ENCODE data around the gene EIF2B4. TPM values are rescaled to one million over a fixed set of nuclear protein-coding genes. Genes with fewer than 3 reads are reported as not detected.

Gene EIF2B4
- total and polyA plus RNA-seq, 9 of the 15 experiments (the other 6 are each of a cell fraction or from before 2014, with no cell fraction given) = 29.7 to 80.3 (median 58.9) TPM

- TF ChIP-seq, protein P1, sequence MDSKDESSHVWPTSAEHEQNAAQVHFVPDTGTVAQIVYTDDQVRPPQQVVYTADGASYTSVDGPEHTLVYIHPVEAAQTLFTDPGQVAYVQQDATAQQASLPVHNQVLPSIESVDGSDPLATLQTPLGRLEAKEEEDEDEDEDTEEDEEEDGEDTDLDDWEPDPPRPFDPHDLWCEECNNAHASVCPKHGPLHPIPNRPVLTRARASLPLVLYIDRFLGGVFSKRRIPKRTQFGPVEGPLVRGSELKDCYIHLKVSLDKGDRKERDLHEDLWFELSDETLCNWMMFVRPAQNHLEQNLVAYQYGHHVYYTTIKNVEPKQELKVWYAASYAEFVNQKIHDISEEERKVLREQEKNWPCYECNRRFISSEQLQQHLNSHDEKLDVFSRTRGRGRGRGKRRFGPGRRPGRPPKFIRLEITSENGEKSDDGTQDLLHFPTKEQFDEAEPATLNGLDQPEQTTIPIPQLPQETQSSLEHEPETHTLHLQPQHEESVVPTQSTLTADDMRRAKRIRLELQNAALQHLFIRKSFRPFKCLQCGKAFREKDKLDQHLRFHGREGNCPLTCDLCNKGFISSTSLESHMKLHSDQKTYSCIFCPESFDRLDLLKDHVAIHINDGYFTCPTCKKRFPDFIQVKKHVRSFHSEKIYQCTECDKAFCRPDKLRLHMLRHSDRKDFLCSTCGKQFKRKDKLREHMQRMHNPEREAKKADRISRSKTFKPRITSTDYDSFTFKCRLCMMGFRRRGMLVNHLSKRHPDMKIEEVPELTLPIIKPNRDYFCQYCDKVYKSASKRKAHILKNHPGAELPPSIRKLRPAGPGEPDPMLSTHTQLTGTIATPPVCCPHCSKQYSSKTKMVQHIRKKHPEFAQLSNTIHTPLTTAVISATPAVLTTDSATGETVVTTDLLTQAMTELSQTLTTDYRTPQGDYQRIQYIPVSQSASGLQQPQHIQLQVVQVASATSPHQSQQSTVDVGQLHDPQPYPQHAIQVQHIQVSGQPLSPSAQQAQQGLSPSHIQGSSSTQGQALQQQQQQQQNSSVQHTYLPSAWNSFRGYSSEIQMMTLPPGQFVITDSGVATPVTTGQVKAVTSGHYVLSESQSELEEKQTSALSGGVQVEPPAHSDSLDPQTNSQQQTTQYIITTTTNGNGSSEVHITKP (IDR thresholded peaks at IDR 0.05; ENCODE audit: partially characterized antibody) = peak; percentile 89
- TF ChIP-seq ZNF184 (CRISPR knock-in tag; IDR thresholded peaks at IDR 0.05) = no peak
- peak; percentile 83 for TF ChIP-seq SAP30 (IDR thresholded peaks at IDR 0.05; ENCODE audit: borderline replicate concordance, insufficient read depth, low read depth, low read length, poor library complexity, severe bottlenecking)
- TF ChIP-seq PHB2 (IDR thresholded peaks at IDR 0.05; ENCODE audit: low read depth) = no peak
- peak in 1 of 2 experiments; percentile 89; a peak in 2 of 4 replicates for TF ChIP-seq HDAC1 (IDR thresholded peaks at IDR 0.05)
- TF ChIP-seq POLR2A (conservative IDR thresholded peaks at IDR 0.05) = peak; percentile 98
- no peak for TF ChIP-seq KLF16 (IDR thresholded peaks at IDR 0.05)
- TF ChIP-seq HSF4 (CRISPR knock-in tag; IDR thresholded peaks at IDR 0.05; ENCODE audit: borderline replicate concordance) = no peak
- TF ChIP-seq DACH1 (IDR thresholded peaks at IDR 0.05; ENCODE audit: partially characterized antibody) = peak; percentile 2
- TF ChIP-seq ZNF134 (CRISPR knock-in tag; conservative IDR thresholded peaks at IDR 0.05) = no peak
- 0 out of 4 replicates have a peak, but pooled peaks of 1 of the 2 experiments have one; percentile 10 for TF ChIP-seq TEAD1 (CRISPR knock-in tag; IDR thresholded peaks at IDR 0.05)
- peak; percentile 83 for TF ChIP-seq HMBOX1 (IDR thresholded peaks at IDR 0.05)
- no peak; the same call in 1 of the 2 replicates for TF ChIP-seq ZNF830 (CRISPR knock-in tag; IDR thresholded peaks at IDR 0.05)
- TF ChIP-seq ZNF696 (CRISPR knock-in tag; conservative IDR thresholded peaks at IDR 0.05) = no peak
- TF ChIP-seq RBM34 (IDR thresholded peaks at IDR 0.05; ENCODE audit: borderline replicate concordance, insufficient read depth, low read length) = no peak
- TF ChIP-seq NEUROD1 (IDR thresholded peaks at IDR 0.05; ENCODE audit: borderline replicate concordance, low read depth, low read length, partially characterized antibody) = no peak
- no peak for TF ChIP-seq NELFE (IDR thresholded peaks at IDR 0.05; ENCODE audit: insufficient read depth, insufficient read length)
- TF ChIP-seq ERF (CRISPR knock-in tag; IDR thresholded peaks at IDR 0.05) = peak; percentile 15; the same call in 1 of the 2 replicates
- no peak for TF ChIP-seq RNF219 (CRISPR knock-in tag; IDR thresholded peaks at IDR 0.05)
- TF ChIP-seq ZFP91 (CRISPR knock-in tag; IDR thresholded peaks at IDR 0.05) = peak; percentile 77; the same call in 1 of the 2 replicates
These were observed 47.2 kb downstream of the EIF2B4 start, which contains the start of gene MPV17 (continued) for GRCh38 chr2:27322766-27323595.

All from K562 (cell line).